ENCODE results near the gene DAZAP1.

DNA sequence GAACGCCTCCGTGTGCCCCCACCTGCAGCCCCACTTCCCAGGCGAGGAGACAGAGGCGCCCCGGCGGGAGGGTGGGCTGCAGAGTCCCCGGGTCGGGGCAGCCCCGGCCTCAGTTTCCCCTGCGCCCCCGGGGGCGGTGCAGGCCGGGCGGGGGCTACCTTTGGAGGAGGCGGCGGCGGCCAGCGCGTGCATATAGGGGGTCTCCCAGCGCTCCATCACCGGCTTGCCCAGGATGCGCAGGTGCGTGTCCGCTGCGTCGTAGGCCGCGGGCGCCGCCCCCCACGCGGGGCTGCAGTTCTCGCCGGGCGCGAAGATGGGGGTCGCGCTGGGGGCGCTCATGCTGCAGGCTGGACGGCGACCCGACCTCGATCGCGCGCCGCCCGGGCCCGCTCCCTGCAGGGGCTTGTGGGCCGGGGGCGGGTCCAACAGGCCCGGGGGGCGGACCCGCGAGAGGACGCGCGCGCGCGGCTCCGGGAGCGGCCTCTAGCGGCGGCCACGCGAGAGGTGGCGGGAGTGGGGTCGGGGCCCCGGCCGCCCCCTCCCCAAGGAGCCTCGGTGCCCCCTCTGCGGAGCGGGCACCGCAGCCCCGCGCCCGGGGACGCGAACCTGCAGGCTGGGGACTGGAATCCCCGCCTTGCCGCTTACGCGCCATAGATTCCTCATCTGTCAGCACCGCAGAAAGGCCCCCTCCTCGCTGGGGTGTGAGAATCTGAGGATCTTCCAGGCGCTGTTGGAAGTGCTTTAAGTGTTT is 6.1 kb upstream of the DAZAP1 start, which contains the start of gene GAMT:
- TF ChIP-seq, protein P1, sequence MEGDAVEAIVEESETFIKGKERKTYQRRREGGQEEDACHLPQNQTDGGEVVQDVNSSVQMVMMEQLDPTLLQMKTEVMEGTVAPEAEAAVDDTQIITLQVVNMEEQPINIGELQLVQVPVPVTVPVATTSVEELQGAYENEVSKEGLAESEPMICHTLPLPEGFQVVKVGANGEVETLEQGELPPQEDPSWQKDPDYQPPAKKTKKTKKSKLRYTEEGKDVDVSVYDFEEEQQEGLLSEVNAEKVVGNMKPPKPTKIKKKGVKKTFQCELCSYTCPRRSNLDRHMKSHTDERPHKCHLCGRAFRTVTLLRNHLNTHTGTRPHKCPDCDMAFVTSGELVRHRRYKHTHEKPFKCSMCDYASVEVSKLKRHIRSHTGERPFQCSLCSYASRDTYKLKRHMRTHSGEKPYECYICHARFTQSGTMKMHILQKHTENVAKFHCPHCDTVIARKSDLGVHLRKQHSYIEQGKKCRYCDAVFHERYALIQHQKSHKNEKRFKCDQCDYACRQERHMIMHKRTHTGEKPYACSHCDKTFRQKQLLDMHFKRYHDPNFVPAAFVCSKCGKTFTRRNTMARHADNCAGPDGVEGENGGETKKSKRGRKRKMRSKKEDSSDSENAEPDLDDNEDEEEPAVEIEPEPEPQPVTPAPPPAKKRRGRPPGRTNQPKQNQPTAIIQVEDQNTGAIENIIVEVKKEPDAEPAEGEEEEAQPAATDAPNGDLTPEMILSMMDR (IDR thresholded peaks at IDR 0.05), result peak in 1 of 3 donors; percentile 35
- no peak for TF ChIP-seq POLR2AphosphoS5 (IDR thresholded peaks at IDR 0.05)
- no peak for TF ChIP-seq POLR2A (IDR thresholded peaks at IDR 0.05)

All from breast epithelium (tissue), 3 donors.